ENCODE data around the gene OTOS. TPM values are rescaled to one million over a fixed set of nuclear protein-coding genes. Genes with fewer than 3 reads are reported as not detected.

The OTOS gene
- total and polyA plus RNA-seq, 2 donors (not counting 1 experiment from before 2014, with no cell fraction given), result not detected

- Histone ChIP-seq H3K27ac (ENCODE audit: low read length in 2 of 2) (no peak overlapping the region), H3K4me1 (ENCODE audit: control insufficient read depth in 2 of 2, insufficient read depth in 2 of 2, low read length in 2 of 2) (peaks cover 3 to 7% of the 10 kb centered on the region in 2 donors), H3K27me3 (replicated peaks in 1 of 4; ENCODE audit: control extremely low read depth in 1 of 4, control insufficient read depth in 3 of 4, insufficient read depth in 4 of 4, low read length in 3 of 4) (peaks cover 0 to 15% (median 5%) of the 10 kb centered on the region in 4 experiments), H3K4me2 (replicated peaks; ENCODE audit: low read depth, low read length, poor library complexity, severe bottlenecking) (no peak overlapping the region), H3K9me3 (ENCODE audit: control extremely low read depth in 1 of 3, control insufficient read depth in 2 of 3, insufficient read depth in 1 of 3, low read length in 2 of 3) (no peaks in the 10 kb centered on the region), H3K9ac (ENCODE audit: low read length) (no peak overlapping the region), H3K4me3 (ENCODE audit: control extremely low read depth in 1 of 5, extremely low read depth in 1 of 5, insufficient read depth in 1 of 5, low read depth in 2 of 5, low read length in 4 of 5) (no peak overlapping the region), H3K79me2 (ENCODE audit: control insufficient read depth, insufficient read depth, low read length) (no peaks in the 10 kb centered on the region), H3K36me3 (replicated peaks in 1 of 2; ENCODE audit: control extremely low read depth in 1 of 2, control insufficient read depth in 1 of 2, extremely low read depth in 1 of 2, insufficient read depth in 2 of 2, low read length in 1 of 2) (no peaks in the 10 kb centered on the region), H2AFZ (ENCODE audit: insufficient read depth, low read depth, low read length, poor library complexity, severe bottlenecking) (no peak overlapping the region), H4K20me1 (ENCODE audit: control insufficient read depth, insufficient read depth, low read length, poor library complexity, severe bottlenecking) (no peaks in the 10 kb centered on the region)
- POLR2A ChIA-PET, result no interaction called here
- Mint-ChIP-seq H3K4me1 (peaks cover 2% of the 10 kb centered on the region), H3K27me3 (peaks cover 15% of the 10 kb centered on the region), H3K27ac (no peak overlapping the region), H3K9me3 (ENCODE audit: insufficient read depth) (no peaks in the 10 kb centered on the region), H3K4me3 (no peak overlapping the region)
- intact Hi-C loops (cut with micrococcal nuclease), result loop anchor here (5.0 kb wide), 1 partner anchor 1357 kb away; no protein-coding TSS in a partner anchor
- DNase-seq (no peak), ATAC-seq (ENCODE audit: low read depth) (no peak)
- no peak for TF ChIP-seq EZH2 (IDR thresholded peaks at IDR 0.05; ENCODE audit: borderline replicate concordance, insufficient read depth, low read depth, low read length, poor library complexity, severe bottlenecking)
- CTCF ChIA-PET, result interaction anchor here (0.9 to 9.2 kb wide), 12 partner anchors 10 to 157 kb away, joined by 3 to 136 read pairs (median 6); no protein-coding TSS in a partner anchor
- WGBS (ENCODE audit: insufficient coverage), result 83% methylated on average over 18 of the region's 20 CpGs
Measured at GRCh38 chr2:240144649-240145261, 4.3 kb upstream of the OTOS start.

- no peak overlapping the region for H3K4me3 Mint-ChIP-seq
- CTCF ChIA-PET, result interaction anchor here (0.6 to 9.2 kb wide), 22 partner anchors 9 to 1774 kb away, joined by 3 to 136 read pairs (median 6); no protein-coding TSS in a partner anchor
- ATAC-seq (ENCODE audit: low read depth) (peak; percentile 97), DNase-seq (peak; percentile 81)
- Histone ChIP-seq H4K20me1 (ENCODE audit: control insufficient read depth, insufficient read depth, low read length, poor library complexity, severe bottlenecking) (no peaks in the 10 kb centered on the region), H3K79me2 (ENCODE audit: control insufficient read depth, insufficient read depth, low read length) (peaks cover 3% of the 10 kb centered on the region), H3K4me3 (ENCODE audit: control extremely low read depth in 1 of 5, extremely low read depth in 1 of 5, insufficient read depth in 1 of 5, low read depth in 2 of 5, low read length in 4 of 5) (no peak overlapping the region), H3K36me3 (replicated peaks in 1 of 2; ENCODE audit: control extremely low read depth in 1 of 2, control insufficient read depth in 1 of 2, extremely low read depth in 1 of 2, insufficient read depth in 2 of 2, low read length in 1 of 2) (no peaks in the 10 kb centered on the region), H3K27me3 (replicated peaks in 1 of 4; ENCODE audit: control extremely low read depth in 1 of 4, control insufficient read depth in 3 of 4, insufficient read depth in 4 of 4, low read length in 3 of 4) (peaks cover 0 to 15% (median 5%) of the 10 kb centered on the region in 4 experiments), H3K9ac (ENCODE audit: low read length) (no peak overlapping the region), H3K27ac (ENCODE audit: low read length in 2 of 2) (no peak overlapping the region), H3K9me3 (ENCODE audit: control extremely low read depth in 1 of 3, control insufficient read depth in 2 of 3, insufficient read depth in 1 of 3, low read length in 2 of 3) (no peaks in the 10 kb centered on the region), H3K4me2 (replicated peaks; ENCODE audit: low read depth, low read length, poor library complexity, severe bottlenecking) (peak overlapping the region; percentile 47), H2AFZ (ENCODE audit: insufficient read depth, low read depth, low read length, poor library complexity, severe bottlenecking) (peak overlapping the region; percentile 56), H3K4me1 (ENCODE audit: control insufficient read depth in 2 of 2, insufficient read depth in 2 of 2, low read length in 2 of 2) (peaks cover 3 to 7% of the 10 kb centered on the region in 2 donors)
- 40% methylated on average over 36 of the region's 36 CpGs for WGBS (ENCODE audit: insufficient coverage)
- H3K27me3 Mint-ChIP-seq, result peaks cover 15% of the 10 kb centered on the region
- intact Hi-C loops (cut with micrococcal nuclease), result loop anchor here (5.0 kb wide), 1 partner anchor 1357 kb away; no protein-coding TSS in a partner anchor
- TF ChIP-seq CTCF (IDR thresholded peaks at IDR 0.05) (peak; percentile 92), EZH2 (IDR thresholded peaks at IDR 0.05; ENCODE audit: borderline replicate concordance, insufficient read depth, low read depth, low read length, poor library complexity, severe bottlenecking) (no peak)
- POLR2A ChIA-PET, result no interaction called here
- H3K4me1 Mint-ChIP-seq, result peaks cover 2% of the 10 kb centered on the region
- no peaks in the 10 kb centered on the region for H3K9me3 Mint-ChIP-seq (ENCODE audit: insufficient read depth)
- no peak overlapping the region for H3K27ac Mint-ChIP-seq
Measured at GRCh38 chr2:240143801-240144648, 3.6 kb upstream of the OTOS start.
